GM11168 (cell line): Measurements from ENCODE around the gene HMOX2.

Experiments
- in situ Hi-C: fragments of 300-500 bp; cut with MboI; formaldehyde crosslinking; loops from one replicate; pipeline ENCODE4 v1.12.0; 2022; ENCODE audit warnings: low sequenced_read_pairs; ENCODE audit not compliant: unreplicated experiment

The HMOX2 gene

GRCh38 chr16:4461250-4462085 is 14.7 kb upstream of the HMOX2 start:
- in situ Hi-C loops: no loop called here

DNA sequence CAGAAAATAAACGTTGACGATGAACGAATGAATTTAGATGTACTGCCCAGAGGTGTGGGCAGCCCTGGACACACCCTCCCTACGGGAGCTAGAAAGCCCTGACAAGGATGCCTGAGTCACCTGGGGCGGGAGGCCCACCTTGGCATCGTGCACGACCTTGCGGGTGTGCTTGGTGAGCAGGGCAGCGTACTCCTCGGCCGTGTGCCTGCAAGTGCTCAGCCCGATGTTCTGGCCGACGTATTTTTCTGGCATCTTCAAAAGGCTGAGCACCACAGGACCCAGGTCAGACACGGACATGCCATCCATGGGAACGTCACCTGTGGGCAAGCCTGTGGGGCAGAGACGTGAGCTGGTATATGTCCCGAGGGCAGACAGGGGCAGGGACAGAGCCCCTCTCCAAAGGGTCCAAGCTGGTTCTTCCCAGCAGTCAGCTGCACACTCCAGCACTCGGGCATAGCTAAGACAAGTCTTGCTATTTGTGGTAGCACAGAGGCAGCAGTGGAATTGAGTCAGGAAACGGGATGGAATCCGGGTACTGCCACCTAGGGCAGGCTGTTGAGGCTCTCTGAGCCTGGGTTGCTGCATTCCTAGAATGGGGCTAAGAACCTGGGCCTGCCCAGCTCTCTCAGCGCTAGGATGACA is 12.6 kb upstream of the HMOX2 start:
- in situ Hi-C loops: no loop called here

GRCh38 chr16:4465977-4466779 is 10.0 kb upstream of the HMOX2 start:
- in situ Hi-C loops: no loop called here

GRCh38 chr16:4467916-4468315 is 8.3 kb upstream of the HMOX2 start:
- in situ Hi-C loops: no loop called here

GRCh38 chr16:4468972-4469371 is 7.2 kb upstream of the HMOX2 start:
- in situ Hi-C loops: no loop called here

GRCh38 chr16:4471869-4472268 is 4.3 kb upstream of the HMOX2 start:
- in situ Hi-C loops: no loop called here

DNA sequence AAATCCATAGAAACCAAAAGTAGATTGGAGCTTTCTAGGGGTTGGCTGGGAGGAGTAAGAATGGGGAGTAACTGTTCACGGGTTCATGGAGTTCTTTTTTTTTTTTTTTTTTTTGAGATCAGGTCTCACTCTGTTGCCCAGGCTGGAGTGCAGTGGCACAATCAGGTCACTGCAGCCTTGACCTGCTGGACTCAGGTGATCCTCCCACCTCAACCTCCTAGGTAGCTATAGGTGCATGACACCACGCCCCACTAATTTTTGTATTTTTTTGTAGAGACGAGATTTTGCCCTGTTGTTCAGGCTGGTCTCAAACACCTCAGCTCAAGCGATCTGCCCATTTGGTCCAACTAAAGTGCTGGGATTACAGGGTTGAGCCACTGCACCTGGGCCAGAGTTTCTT is 3.3 kb upstream of the HMOX2 start:
- in situ Hi-C loops: no loop called here

DNA sequence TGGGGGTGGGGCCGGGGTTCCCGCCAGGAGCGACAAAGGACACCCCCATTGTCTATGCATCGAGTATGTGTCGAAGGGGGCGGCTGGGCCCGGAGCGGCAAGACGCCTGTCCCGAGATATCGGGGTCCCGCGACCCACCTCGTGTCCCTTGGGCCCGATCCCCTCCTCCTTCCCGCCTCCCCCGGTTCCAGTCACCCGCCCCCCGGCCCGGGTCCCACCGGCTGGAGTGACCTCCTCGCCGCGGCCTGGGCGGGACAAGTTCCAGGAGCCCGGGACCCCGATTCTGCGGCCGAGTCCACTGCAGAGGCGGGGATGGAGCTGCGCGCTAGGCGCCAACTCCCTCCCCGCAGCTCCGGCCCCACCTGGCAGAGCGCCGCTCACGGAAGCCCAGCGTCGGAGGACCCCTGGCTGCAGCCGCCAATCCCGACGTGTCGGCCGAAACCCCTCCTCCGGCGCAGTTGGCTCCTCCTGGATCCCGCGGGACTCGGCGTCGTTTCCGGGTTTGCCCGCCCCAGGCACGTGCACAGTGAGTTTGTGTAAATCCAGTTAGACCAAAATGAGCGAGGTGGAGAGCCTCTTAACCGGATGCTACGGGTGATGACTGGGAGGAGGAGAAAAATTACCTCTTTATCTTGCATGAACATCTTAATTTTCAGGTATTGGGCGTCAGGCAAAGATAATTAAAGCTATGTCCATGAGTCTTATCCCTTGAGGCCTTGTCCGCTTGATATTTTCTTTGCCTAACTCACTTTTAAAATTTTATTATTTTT is 1.8 kb upstream of the HMOX2 start, which contains the start of gene NMRAL1:
Gene NMRAL1 (minus strand): TSS at position 434 of the 770 bp plus-strand sequence. CDS start 493 bp downstream, outside the sequence.
- in situ Hi-C loops: no loop called here

DNA sequence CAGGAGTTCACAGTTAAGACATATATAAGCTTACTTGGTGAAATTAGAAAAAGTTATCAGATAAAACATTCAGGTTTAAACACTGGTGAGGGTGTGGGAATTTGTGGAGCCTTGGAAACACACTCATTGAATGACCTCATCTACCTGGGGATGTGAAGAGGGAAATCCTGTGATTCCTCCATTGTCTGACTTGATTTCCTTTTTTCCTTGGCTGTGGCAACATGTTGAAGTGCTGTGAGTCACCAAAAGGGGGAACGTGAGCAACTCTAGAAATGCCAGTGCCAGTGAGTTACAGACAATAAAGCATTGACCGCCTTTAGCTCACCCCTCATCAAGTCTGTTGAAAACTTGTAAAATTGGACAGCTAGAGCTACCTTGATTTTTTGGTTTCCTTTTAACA is 1.8 kb downstream of the HMOX2 start:
- in situ Hi-C loops: no loop called here

- in situ Hi-C loops: no loop called here
Observed at GRCh38 chr16:4481526-4481925, 5.3 kb downstream of the HMOX2 start.

DNA sequence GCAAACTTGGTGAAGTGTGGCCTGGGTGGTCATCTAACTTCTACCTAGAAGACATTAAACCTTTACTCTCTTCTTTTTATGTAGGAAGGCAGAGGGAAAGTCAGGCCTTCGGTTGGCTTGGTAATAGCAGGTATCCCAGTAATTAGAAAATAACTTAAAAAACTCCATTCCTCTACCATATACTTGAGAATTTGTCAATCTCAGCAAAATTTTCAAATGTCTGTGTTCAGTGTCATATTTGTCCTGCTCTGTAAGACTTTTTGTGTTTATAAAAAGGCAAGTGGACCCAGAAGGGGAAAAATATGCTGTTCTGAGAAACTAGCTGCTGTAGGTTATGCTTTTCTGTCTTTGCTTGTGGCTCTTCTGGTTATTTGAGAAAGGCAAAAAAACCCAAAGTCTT is 5.8 kb downstream of the HMOX2 start:
- in situ Hi-C loops: no loop called here

DNA sequence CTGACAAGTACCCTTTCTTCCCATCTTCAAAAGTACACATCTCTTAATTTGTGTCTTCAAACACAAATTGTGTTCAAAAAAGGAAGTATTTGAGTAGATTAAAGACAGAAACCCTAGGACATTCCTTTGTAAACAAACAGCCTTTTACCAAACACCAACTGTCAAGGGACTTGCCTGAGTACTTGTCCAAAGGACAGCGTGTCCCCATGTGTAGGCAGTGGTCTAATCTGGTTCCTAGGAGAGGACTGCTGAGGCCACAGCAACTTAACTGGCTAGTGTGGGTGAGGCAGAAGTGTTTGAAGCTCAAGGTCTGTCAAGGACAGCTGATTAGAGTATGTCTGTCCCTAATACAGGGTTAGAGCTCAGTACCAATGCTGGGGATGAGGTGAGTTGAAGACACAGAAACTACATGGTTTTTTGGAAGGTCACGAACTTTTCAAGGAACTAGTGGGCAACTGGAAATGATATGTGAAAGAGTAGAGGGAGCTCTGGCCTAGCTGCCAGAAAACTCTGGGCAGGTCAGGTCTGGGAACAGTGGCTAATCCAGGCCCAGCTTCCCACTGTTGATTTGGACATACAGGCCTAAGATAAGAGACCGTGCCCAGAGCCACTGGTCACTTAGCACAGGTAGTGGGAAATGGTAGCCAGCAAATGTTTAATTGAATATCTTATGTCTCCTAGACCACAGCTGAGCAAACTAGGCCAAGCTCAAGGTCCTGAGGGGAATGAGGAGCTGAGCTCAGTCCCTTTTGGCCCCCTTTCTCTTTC is 10.1 kb downstream of the HMOX2 start:
- in situ Hi-C loops: no loop called here

DNA sequence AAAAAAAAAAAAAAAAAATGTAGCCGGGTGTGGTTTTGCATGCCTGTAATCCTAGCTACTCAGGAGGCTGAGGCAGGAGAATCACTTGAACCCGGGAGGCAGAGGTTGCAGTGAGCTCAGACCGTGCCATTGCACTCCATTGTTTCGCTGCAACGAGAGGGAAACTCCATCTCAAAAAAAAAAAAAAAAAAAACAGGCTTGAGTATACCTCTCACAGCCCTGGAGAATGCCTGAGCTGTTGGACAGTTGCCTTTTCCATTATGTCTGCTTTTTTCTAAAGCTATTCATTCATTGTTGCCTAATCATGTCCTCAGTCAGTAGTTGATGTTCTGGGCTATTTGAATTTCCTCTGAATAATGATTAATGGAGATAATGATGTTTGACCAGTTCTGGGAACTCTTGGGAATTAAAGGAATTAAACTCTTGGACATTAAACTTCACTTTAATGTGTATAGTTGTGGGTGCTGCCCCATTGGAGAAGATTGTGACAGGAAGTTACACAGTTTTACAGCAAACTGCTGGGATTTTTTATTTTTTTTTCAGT is 11.8 kb downstream of the HMOX2 start:
- in situ Hi-C loops: no loop called here

GRCh38 chr16:4488499-4488967 is 12.3 kb downstream of the HMOX2 start:
- in situ Hi-C loops: no loop called here

- in situ Hi-C loops: no loop called here
Observed at GRCh38 chr16:4489030-4489429, 12.8 kb downstream of the HMOX2 start.

DNA sequence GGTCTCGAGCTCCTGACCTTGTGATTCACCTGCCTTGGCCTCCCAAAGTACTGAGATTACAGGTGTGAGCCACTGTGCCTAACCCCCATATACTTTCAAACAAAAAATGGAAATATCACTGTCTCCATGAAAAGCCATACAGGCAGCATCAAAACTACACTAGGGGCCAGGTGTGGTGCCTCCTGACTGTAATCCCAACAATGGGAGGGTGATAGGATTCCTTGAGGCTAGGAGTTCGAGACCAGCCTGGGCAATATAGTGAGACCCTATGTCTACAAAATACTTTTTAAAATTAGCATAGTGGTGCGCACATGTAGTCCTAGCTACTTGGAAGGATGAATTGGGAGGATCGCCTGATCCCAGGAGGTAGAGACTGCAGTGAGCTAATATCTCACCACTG is 15.7 kb downstream of the HMOX2 start:
- in situ Hi-C loops: no loop called here

GRCh38 chr16:4494746-4495490 is 18.7 kb downstream of the HMOX2 start:
- in situ Hi-C loops: no loop called here

GRCh38 chr16:4495766-4496165 is 19.6 kb downstream of the HMOX2 start:
- in situ Hi-C loops: no loop called here
